WTC11 (cell line): Measurements from ENCODE around the gene TPT1. TPM values are rescaled to one million over a fixed set of nuclear protein-coding genes. Genes with fewer than 3 reads are reported as not detected.
A peak's percentile ranks its signal among the peaks of the same experiment; 100 is the strongest.

Source experiments
- ATAC-seq: fragments of 200-7000 bp; cut with Tn5 transposase; 2 replicates; pipeline ENCODE4 v1.10.0; 2021; ENCODE audit warnings: mild to moderate bottlenecking, moderate library complexity
- CTCF ChIA-PET: fragments of 300-600 bp; sonication (Branson Sonifier 250); formaldehyde crosslinking; loops from one replicate; lab custom pipeline; 2021; ENCODE audit warnings: antibody characterized with exemption; lab: Charles Lee
- POLR2A ChIA-PET: fragments of 350-600 bp; sonication (Branson Sonifier 250); formaldehyde crosslinking; loops from one replicate; lab custom pipeline; 2021; ENCODE audit warnings: antibody characterized with exemption; lab: Charles Lee
- DNase-seq: peaks from one replicate; pipeline ENCODE4 v3.0.0; 2021; ENCODE audit warnings: low spot score
- H3K27ac Mint-ChIP-seq: 2 replicates; pipeline ENCODE4 v1.8.0; 2021; ENCODE audit warnings: mixed read lengths
- H3K27me3 Mint-ChIP-seq: 2 replicates; pipeline ENCODE4 v1.8.0; 2021; ENCODE audit warnings: low read depth, mild to moderate bottlenecking, moderate library complexity, mixed read lengths
- H3K36me3 Mint-ChIP-seq: 2 replicates; pipeline ENCODE4 v1.8.0; 2021; ENCODE audit warnings: mixed read lengths
- H3K4me1 Mint-ChIP-seq: 2 replicates; pipeline ENCODE4 v1.8.0; 2022; ENCODE audit warnings: mixed read lengths
- H3K4me3 Mint-ChIP-seq: 2 replicates; pipeline ENCODE4 v1.8.0; 2021; ENCODE audit warnings: mild to moderate bottlenecking, moderate library complexity, mixed read lengths
- H3K9me3 Mint-ChIP-seq: 2 replicates; pipeline ENCODE4 v1.8.0; 2021; ENCODE audit warnings: mixed read lengths
- CREM ChIP-seq: sonication (generic); formaldehyde crosslinking; IDR thresholded peaks from 2 replicates; pipeline ENCODE4 v1.8.1; 2022; ENCODE audit warnings: mild to moderate bottlenecking, missing genetic modification reagents, moderate library complexity
- EMX1 ChIP-seq: fragments of 250-450 bp; sonication (Bioruptor Pico); IDR thresholded peaks from 2 replicates; pipeline ENCODE4 v1.8.0; 2021; ENCODE audit warnings: mild to moderate bottlenecking
- FOXP4 ChIP-seq: sonication (generic); formaldehyde crosslinking; IDR thresholded peaks from 2 replicates; pipeline ENCODE4 v1.8.0; 2022; ENCODE audit warnings: mild to moderate bottlenecking, missing genetic modification reagents
- HMGA2 ChIP-seq: fragments of 250-450 bp; sonication (Bioruptor Pico); IDR thresholded peaks from 2 replicates; pipeline ENCODE4 v1.4.0; 2021; ENCODE audit warnings: mild to moderate bottlenecking, moderate library complexity
- NFATC4 ChIP-seq: fragments of 250-450 bp; sonication (Bioruptor Pico); IDR thresholded peaks from 2 replicates; pipeline ENCODE4 v1.9.0; 2021; ENCODE audit warnings: mild to moderate bottlenecking
- PRRX2 ChIP-seq: fragments of 250-450 bp; sonication (Bioruptor Pico); IDR thresholded peaks from 2 replicates; pipeline ENCODE4 v1.8.0; 2021; ENCODE audit warnings: mild to moderate bottlenecking
- ZBTB21 ChIP-seq: sonication (generic); formaldehyde crosslinking; IDR thresholded peaks from 2 replicates; pipeline ENCODE4 v1.8.1; 2023; ENCODE audit warnings: mild to moderate bottlenecking, missing genetic modification reagents, borderline replicate concordance
- ZBTB43 ChIP-seq: sonication (generic); formaldehyde crosslinking; IDR thresholded peaks from 2 replicates; pipeline ENCODE4 v1.8.1; 2023; ENCODE audit warnings: mild to moderate bottlenecking, missing genetic modification reagents
- ZMAT4 ChIP-seq: fragments of 250-450 bp; sonication (Bioruptor Pico); IDR thresholded peaks from 2 replicates; pipeline ENCODE4 v1.9.0; 2021; ENCODE audit warnings: mild to moderate bottlenecking
- ZNF671 ChIP-seq: fragments of 250-450 bp; sonication (Bioruptor Pico); IDR thresholded peaks from 2 replicates; pipeline ENCODE4 v1.8.0; 2021; ENCODE audit warnings: mild to moderate bottlenecking
- total RNA-seq: library from RNA; stranded (reverse); gene quantifications from 3 replicates; pipeline ENCODE4 v1.2.3, GENCODE V29; 2021
- TF ChIP-seq, protein P1 (sequence below): sonication (generic); formaldehyde crosslinking; IDR thresholded peaks from 2 replicates; pipeline ENCODE4 v1.8.1; 2023; ENCODE audit warnings: mild to moderate bottlenecking, missing genetic modification reagents, moderate library complexity
- TF ChIP-seq, protein P2 (sequence below): fragments of 250-450 bp; sonication (Bioruptor Pico); IDR thresholded peaks from 2 replicates; pipeline ENCODE4 v1.9.0; 2021; ENCODE audit warnings: mild to moderate bottlenecking, borderline replicate concordance

Gene TPT1
- total RNA-seq, 1 experiment from 2014 or later = 1,861 TPM

DNA sequence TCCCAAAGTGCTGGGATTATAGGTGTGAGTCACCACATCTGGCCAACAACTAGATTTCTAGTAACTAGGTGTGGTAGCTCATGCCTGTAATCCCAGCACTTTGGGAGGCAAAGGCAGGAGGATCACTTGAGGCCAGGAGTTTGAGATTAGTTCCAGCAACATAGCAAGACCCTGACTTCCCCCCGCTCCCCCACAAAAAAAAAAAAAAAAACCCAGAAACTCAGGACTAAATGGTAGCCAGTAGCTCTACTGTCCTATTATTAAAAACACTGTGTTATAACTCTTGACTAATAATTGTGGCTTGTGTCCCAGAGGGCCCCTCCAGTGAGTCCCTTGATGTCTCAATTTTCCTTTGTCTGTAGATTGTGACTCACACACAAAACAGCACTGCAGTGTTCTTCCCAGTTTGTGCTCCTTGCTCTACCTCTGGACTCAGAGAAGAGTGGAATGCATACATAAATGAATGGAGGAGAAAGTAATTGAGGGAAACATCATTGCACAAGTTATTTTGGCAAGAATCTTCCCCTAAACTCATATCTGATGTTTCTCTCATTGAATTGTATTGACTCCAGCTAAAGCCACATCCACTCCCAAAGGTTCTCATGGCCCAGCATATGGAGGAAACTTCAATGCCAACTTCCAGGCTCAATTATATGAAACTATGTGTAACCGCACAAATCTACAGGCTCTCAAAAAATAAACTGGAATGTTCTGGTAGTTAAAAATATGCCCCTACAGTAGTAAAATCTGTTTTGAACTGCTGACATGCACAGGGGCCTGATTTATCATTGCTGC lies 8.8 kb downstream of the TPT1 start:
- ChIA-PET CTCF (interaction anchor here (0.7 to 1.6 kb wide), 4 partner anchors 18 to 286 kb away, joined by 3 to 6 read pairs (median 4); no protein-coding TSS in a partner anchor), POLR2A (interaction anchor here (0.6 to 2.0 kb wide), 5 partner anchors 8 to 726 kb away, joined by 3 to 6 read pairs (median 3); no protein-coding TSS in a partner anchor)
- TF ChIP-seq ZNF671 = peak; percentile 70
- TF ChIP-seq, protein P1, sequence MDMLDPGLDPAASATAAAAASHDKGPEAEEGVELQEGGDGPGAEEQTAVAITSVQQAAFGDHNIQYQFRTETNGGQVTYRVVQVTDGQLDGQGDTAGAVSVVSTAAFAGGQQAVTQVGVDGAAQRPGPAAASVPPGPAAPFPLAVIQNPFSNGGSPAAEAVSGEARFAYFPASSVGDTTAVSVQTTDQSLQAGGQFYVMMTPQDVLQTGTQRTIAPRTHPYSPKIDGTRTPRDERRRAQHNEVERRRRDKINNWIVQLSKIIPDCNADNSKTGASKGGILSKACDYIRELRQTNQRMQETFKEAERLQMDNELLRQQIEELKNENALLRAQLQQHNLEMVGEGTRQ (CRISPR knock-in tag) = no peak
- Mint-ChIP-seq H3K9me3 (no peaks in the 10 kb centered on the region), H3K27ac (peak overlapping the region; percentile 71), H3K4me1 (peaks cover 42% of the 10 kb centered on the region), H3K4me3 (no peak overlapping the region), H3K27me3 (no peaks in the 10 kb centered on the region), H3K36me3 (peaks cover 20% of the 10 kb centered on the region)
- DNase-seq = no peak
- peak; percentile 1; the same call in 1 of the 2 replicates for ATAC-seq

GRCh38 chr13:45331692-45332035 lies 9.3 kb downstream of the TPT1 start:
- TF ChIP-seq CREM (CRISPR knock-in tag) = no peak
- TF ChIP-seq, all 79 proteins: peak for 0
- DNase-seq (no peak), ATAC-seq (no peak)
- Mint-ChIP-seq H3K27me3 (no peaks in the 10 kb centered on the region), H3K27ac (peak overlapping the region; percentile 25), H3K4me3 (no peak overlapping the region), H3K36me3 (peaks cover 14% of the 10 kb centered on the region), H3K4me1 (peaks cover 37% of the 10 kb centered on the region), H3K9me3 (no peaks in the 10 kb centered on the region)
- ChIA-PET POLR2A (interaction anchor here (1.0 to 2.0 kb wide), 3 partner anchors 9 to 179 kb away, joined by 3 to 6 read pairs (median 3); no protein-coding TSS in a partner anchor), CTCF (interaction anchor here (0.7 to 0.9 kb wide), 3 partner anchors 17 to 285 kb away, joined by 3 read pairs; no protein-coding TSS in a partner anchor)

- no peaks in the 10 kb centered on the region for H3K9me3 Mint-ChIP-seq
- peaks cover 32% of the 10 kb centered on the region for H3K4me1 Mint-ChIP-seq
- peaks cover 9% of the 10 kb centered on the region for H3K36me3 Mint-ChIP-seq
- no peaks in the 10 kb centered on the region for H3K27me3 Mint-ChIP-seq
- POLR2A ChIA-PET = interaction anchor here (1.0 to 2.0 kb wide), 3 partner anchors 9 to 179 kb away, joined by 3 to 6 read pairs (median 3); no protein-coding TSS in a partner anchor
- DNase-seq (no peak), ATAC-seq (peak; percentile 1; the same call in 1 of the 2 replicates)
- peak overlapping the region; percentile 25 for H3K27ac Mint-ChIP-seq
- no peak overlapping the region for H3K4me3 Mint-ChIP-seq
- TF ChIP-seq FOXP4 (CRISPR knock-in tag) (no peak), EMX1 (peak; percentile 81; the same call in 1 of the 2 replicates), ZMAT4 (CRISPR knock-in tag) (0 out of 2 replicates have a peak, but pooled peaks have one; percentile 5), ZBTB43 (CRISPR knock-in tag) (no peak), PRRX2 (CRISPR knock-in tag) (peak; percentile 33), ZNF671 (peak; percentile 44; the same call in 1 of the 2 replicates), HMGA2 (CRISPR knock-in tag) (no peak), NFATC4 (CRISPR knock-in tag) (peak; percentile 8; the same call in 1 of the 2 replicates), ZBTB21 (CRISPR knock-in tag) (no peak)
- TF ChIP-seq, protein P2, sequence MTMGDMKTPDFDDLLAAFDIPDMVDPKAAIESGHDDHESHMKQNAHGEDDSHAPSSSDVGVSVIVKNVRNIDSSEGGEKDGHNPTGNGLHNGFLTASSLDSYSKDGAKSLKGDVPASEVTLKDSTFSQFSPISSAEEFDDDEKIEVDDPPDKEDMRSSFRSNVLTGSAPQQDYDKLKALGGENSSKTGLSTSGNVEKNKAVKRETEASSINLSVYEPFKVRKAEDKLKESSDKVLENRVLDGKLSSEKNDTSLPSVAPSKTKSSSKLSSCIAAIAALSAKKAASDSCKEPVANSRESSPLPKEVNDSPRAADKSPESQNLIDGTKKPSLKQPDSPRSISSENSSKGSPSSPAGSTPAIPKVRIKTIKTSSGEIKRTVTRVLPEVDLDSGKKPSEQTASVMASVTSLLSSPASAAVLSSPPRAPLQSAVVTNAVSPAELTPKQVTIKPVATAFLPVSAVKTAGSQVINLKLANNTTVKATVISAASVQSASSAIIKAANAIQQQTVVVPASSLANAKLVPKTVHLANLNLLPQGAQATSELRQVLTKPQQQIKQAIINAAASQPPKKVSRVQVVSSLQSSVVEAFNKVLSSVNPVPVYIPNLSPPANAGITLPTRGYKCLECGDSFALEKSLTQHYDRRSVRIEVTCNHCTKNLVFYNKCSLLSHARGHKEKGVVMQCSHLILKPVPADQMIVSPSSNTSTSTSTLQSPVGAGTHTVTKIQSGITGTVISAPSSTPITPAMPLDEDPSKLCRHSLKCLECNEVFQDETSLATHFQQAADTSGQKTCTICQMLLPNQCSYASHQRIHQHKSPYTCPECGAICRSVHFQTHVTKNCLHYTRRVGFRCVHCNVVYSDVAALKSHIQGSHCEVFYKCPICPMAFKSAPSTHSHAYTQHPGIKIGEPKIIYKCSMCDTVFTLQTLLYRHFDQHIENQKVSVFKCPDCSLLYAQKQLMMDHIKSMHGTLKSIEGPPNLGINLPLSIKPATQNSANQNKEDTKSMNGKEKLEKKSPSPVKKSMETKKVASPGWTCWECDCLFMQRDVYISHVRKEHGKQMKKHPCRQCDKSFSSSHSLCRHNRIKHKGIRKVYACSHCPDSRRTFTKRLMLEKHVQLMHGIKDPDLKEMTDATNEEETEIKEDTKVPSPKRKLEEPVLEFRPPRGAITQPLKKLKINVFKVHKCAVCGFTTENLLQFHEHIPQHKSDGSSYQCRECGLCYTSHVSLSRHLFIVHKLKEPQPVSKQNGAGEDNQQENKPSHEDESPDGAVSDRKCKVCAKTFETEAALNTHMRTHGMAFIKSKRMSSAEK (CRISPR knock-in tag) = 0 out of 2 replicates have a peak, but pooled peaks have one; percentile 25
- CTCF ChIA-PET = interaction anchor here (0.9 kb wide), 1 partner anchor 285 kb away, joined by 3 read pairs; no protein-coding TSS in a partner anchor
Measured at GRCh38 chr13:45331123-45331619, 9.8 kb downstream of the TPT1 start.
